Testis (tissue), 2 donors: ENCODE data around the gene NDE1.
A peak's percentile ranks its signal among the peaks of the same experiment; 100 is the strongest.

Source experiments
- POLR2A ChIP-seq: fragments of 450-650 bp; IDR thresholded peaks from one replicate; pipeline ENCODE4 v1.6.1; 2017; ENCODE audit warnings: antibody characterized with exemption, mild to moderate bottlenecking, moderate library complexity
- TF ChIP-seq, protein P1 (sequence below), 3 experiments: fragments of 450-650 bp in 2 of 3; fragments of 200-600 bp in 1 of 3; sonication (generic) in 1 of 3; IDR thresholded peaks; one replicate each; pipeline ENCODE4 v1.5.1; 2016 to 2019; ENCODE audit warnings: antibody characterized with exemption in 3 of 3, mild to moderate bottlenecking in 2 of 3, moderate library complexity in 1 of 3

GRCh38 chr16:15643048-15643945 is 6.7 kb upstream of the NDE1 start, which contains the start of gene MARF1:
- TF ChIP-seq POLR2A, result peak; percentile 99
- TF ChIP-seq, protein P1, sequence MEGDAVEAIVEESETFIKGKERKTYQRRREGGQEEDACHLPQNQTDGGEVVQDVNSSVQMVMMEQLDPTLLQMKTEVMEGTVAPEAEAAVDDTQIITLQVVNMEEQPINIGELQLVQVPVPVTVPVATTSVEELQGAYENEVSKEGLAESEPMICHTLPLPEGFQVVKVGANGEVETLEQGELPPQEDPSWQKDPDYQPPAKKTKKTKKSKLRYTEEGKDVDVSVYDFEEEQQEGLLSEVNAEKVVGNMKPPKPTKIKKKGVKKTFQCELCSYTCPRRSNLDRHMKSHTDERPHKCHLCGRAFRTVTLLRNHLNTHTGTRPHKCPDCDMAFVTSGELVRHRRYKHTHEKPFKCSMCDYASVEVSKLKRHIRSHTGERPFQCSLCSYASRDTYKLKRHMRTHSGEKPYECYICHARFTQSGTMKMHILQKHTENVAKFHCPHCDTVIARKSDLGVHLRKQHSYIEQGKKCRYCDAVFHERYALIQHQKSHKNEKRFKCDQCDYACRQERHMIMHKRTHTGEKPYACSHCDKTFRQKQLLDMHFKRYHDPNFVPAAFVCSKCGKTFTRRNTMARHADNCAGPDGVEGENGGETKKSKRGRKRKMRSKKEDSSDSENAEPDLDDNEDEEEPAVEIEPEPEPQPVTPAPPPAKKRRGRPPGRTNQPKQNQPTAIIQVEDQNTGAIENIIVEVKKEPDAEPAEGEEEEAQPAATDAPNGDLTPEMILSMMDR (IDR thresholded peaks at IDR 0.05), result peak in 2 of 3 experiments; percentile 44 to 60
